GM06990 (cell line): ENCODE measurements around the gene CBR3.

Source experiments
- DNase-seq: peaks from one replicate; pipeline ENCODE4 v3.0.0-alpha.2; 2011; ENCODE audit not compliant: insufficient read length; ENCODE audit errors: extremely low read depth
- H3K27me3 ChIP-seq: replicated peaks from 2 replicates; pipeline ENCODE4 v1.6.0; 2011; ENCODE audit warnings: low read length; ENCODE audit not compliant: control insufficient read depth, insufficient read depth
- H3K36me3 ChIP-seq: 2 replicates; pipeline ENCODE4 v1.5.1; 2011; ENCODE audit warnings: low read length; ENCODE audit not compliant: control insufficient read depth, insufficient read depth
- H3K4me3 ChIP-seq: replicated peaks from 2 replicates; pipeline ENCODE4 v1.5.1; 2011; ENCODE audit warnings: low read depth, mild to moderate bottlenecking, control low read depth, low read length
- TF ChIP-seq, protein P1 (sequence below): IDR thresholded peaks from 2 replicates; pipeline ENCODE4 v1.5.1; 2011; ENCODE audit warnings: low read length, control low read depth, mild to moderate bottlenecking, inconsistent platforms; ENCODE audit not compliant: insufficient read depth, poor library complexity, severe bottlenecking

CBR3 gene

GRCh38 chr21:36134803-36135390, at the start of gene CBR3:
CBR3 (plus strand) TSS chr21:36135079; CDS start chr21:36135193, 114 bp downstream.
- DNase-seq: peak; percentile 39
- TF ChIP-seq, protein P1, sequence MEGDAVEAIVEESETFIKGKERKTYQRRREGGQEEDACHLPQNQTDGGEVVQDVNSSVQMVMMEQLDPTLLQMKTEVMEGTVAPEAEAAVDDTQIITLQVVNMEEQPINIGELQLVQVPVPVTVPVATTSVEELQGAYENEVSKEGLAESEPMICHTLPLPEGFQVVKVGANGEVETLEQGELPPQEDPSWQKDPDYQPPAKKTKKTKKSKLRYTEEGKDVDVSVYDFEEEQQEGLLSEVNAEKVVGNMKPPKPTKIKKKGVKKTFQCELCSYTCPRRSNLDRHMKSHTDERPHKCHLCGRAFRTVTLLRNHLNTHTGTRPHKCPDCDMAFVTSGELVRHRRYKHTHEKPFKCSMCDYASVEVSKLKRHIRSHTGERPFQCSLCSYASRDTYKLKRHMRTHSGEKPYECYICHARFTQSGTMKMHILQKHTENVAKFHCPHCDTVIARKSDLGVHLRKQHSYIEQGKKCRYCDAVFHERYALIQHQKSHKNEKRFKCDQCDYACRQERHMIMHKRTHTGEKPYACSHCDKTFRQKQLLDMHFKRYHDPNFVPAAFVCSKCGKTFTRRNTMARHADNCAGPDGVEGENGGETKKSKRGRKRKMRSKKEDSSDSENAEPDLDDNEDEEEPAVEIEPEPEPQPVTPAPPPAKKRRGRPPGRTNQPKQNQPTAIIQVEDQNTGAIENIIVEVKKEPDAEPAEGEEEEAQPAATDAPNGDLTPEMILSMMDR: no peak
- Histone ChIP-seq H3K36me3 (no peaks in the 10 kb centered on the region), H3K27me3 (peaks cover 3% of the 10 kb centered on the region), H3K4me3 (peak within 1 kb of the TSS; percentile 72)

DNA sequence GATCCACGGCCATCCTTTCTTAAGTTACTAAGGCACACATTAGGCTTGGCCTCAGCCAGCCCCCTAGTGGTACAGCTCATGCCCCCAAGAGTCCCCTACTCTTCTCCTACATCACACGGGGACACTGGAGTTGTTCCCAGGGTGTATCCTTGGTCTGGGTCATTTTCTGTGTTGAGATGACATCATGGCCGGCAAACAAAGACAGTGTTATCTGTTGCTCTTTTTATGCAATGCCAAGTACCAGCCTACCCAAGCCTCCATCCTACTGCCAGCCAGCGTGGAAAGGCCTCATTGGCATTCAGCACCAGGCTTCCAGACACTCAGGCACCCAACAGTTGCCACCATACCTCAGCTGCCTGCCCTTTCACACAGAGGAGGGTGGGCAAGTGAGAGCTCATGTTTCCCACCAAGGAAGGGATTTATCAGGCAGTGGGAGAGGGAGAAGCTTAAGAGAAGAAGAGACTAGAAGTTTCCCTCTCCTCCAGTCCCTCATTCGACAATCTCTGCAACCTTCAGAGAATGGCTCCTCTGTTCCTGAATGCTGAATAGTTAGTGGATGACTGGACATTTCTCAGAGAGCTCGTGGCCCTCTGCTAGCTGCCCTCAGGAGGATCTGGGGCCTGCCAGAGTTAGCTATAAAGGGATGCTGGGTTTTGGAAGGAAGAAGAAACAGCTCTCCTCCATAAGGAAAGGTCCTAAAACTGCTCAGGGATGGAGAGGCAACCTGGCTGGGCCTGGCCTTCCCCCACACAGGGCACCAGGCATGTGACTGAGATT, 47.3 kb upstream of the CBR3 start:
- Histone ChIP-seq H3K4me3 (no peak overlapping the region), H3K27me3 (no peaks in the 10 kb centered on the region), H3K36me3 (no peaks in the 10 kb centered on the region)
- TF ChIP-seq, protein P1: peak; percentile 40
- DNase-seq: no peak

DNA sequence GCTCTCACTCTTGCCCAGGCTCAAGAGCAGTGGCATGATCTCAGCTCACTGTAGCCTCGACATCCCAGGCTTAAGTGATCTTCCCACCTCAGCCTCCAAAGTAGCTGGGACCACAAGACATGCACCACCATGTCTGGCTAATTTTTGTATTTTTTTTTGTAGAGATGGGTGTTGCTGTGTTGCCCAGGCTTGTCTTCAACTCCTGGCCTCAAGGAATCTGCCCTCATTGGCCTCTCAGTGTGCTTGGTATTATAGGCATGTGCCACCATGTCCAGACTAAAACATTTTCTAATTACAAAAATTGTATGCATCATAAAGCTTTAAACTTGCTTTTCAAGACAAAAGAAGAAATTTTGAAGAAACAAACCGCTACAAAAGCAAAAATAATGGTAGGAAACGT, 44.9 kb upstream of the CBR3 start:
- no peaks in the 10 kb centered on the region for H3K27me3 ChIP-seq
- TF ChIP-seq, protein P1: no peak

GRCh38 chr21:36092681-36093080, 42.2 kb upstream of the CBR3 start:
- DNase-seq: no peak
- H3K4me3 ChIP-seq: no peak overlapping the region
- H3K27me3 ChIP-seq: no peaks in the 10 kb centered on the region
- H3K36me3 ChIP-seq: no peaks in the 10 kb centered on the region
- TF ChIP-seq, protein P1: no peak

More for the DNA sequence above, 44.9 kb upstream of the CBR3 start:
- Histone ChIP-seq H3K4me3 (no peak overlapping the region), H3K36me3 (no peaks in the 10 kb centered on the region)
- no peak for DNase-seq

GRCh38 chr21:36093512-36093911, 41.4 kb upstream of the CBR3 start:
- H3K36me3 ChIP-seq: no peaks in the 10 kb centered on the region
- DNase-seq: no peak
- H3K27me3 ChIP-seq: no peaks in the 10 kb centered on the region
- no peak overlapping the region for H3K4me3 ChIP-seq
- TF ChIP-seq, protein P1: no peak
